DMS153 (cell line): ENCODE data around the gene PEA15.
A peak's percentile ranks its signal among the peaks of the same experiment; 100 is the strongest.

Source experiments
- DNase-seq: peaks from one replicate; lab custom pipeline; 2025; lab: John Stamatoyannopoulos, UW

PEA15 gene

GRCh38 chr1:160205242-160206035 is at the start of gene PEA15:
PEA15 (plus strand) TSS chr1:160205384; CDS start chr1:160211545, 6,161 bp downstream.
- peak; percentile 52 for DNase-seq

GRCh38 chr1:160156361-160156760 is 48.8 kb upstream of the PEA15 start:
- DNase-seq = no peak

- DNase-seq = no peak
Measured at GRCh38 chr1:160157174-160157573, 48.0 kb upstream of the PEA15 start.

GRCh38 chr1:160158031-160158430 is 47.2 kb upstream of the PEA15 start:
- DNase-seq = no peak

- no peak for DNase-seq
Measured at GRCh38 chr1:160158534-160158933, 46.6 kb upstream of the PEA15 start.

- DNase-seq = no peak
Measured at GRCh38 chr1:160159846-160160245, 45.3 kb upstream of the PEA15 start.

- DNase-seq = no peak
Measured at GRCh38 chr1:160161965-160162705, 43.0 kb upstream of the PEA15 start.

GRCh38 chr1:160162931-160163330 is 42.3 kb upstream of the PEA15 start:
- DNase-seq = no peak

GRCh38 chr1:160163615-160164014 is 41.6 kb upstream of the PEA15 start:
- DNase-seq = no peak

- DNase-seq = no peak
Measured at GRCh38 chr1:160164121-160164520, 41.1 kb upstream of the PEA15 start.

- DNase-seq = no peak
Measured at GRCh38 chr1:160166166-160166868, 38.9 kb upstream of the PEA15 start.

GRCh38 chr1:160167056-160167455 is 38.1 kb upstream of the PEA15 start:
- no peak for DNase-seq

GRCh38 chr1:160167580-160167979 is 37.6 kb upstream of the PEA15 start:
- no peak for DNase-seq

- no peak for DNase-seq
Measured at GRCh38 chr1:160168016-160168415, 37.2 kb upstream of the PEA15 start.

- DNase-seq = no peak
Measured at GRCh38 chr1:160168609-160169369, 36.4 kb upstream of the PEA15 start.

- DNase-seq = peak; percentile 79
Measured at GRCh38 chr1:160169553-160170399, 35.4 kb upstream of the PEA15 start.

GRCh38 chr1:160171354-160171753 is 33.8 kb upstream of the PEA15 start:
- no peak for DNase-seq

GRCh38 chr1:160171980-160172379 is 33.2 kb upstream of the PEA15 start:
- DNase-seq = no peak

GRCh38 chr1:160177231-160177630 is 28.0 kb upstream of the PEA15 start:
- DNase-seq = no peak

- DNase-seq = no peak
Measured at GRCh38 chr1:160177667-160178066, 27.5 kb upstream of the PEA15 start.

- DNase-seq = no peak
Measured at GRCh38 chr1:160178731-160179130, 26.5 kb upstream of the PEA15 start.
